Epithelial cell of prostate (primary cell): ENCODE data around the gene EHD2.

Experiments used
- DNase-seq: peaks from one replicate; pipeline ENCODE4 v3.0.0-alpha.2; 2011; ENCODE audit warnings: low read depth, low spot score
- H3K27ac ChIP-seq: fragments of 450-650 bp; 2 replicates; pipeline ENCODE4 v1.5.1; 2017; ENCODE audit warnings: mild to moderate bottlenecking

Gene EHD2

GRCh38 chr19:47792616-47793015 is 79.4 kb downstream of the EHD2 start:
- DNase-seq = no peak

More at GRCh38 chr19:47792616-47793015, 79.4 kb downstream of the EHD2 start:
- no peak overlapping the region for H3K27ac ChIP-seq
